Endothelial cell of umbilical vein (primary cell): Measurements from ENCODE around the gene ZBTB37.
"Not testable (repeated sequence)": the region's sequence is repeated elsewhere in the genome, so short reads cannot be mapped to it uniquely, and the experiment has no call there.

Experiments used
- CTCF ChIP-seq, 2 donors: IDR thresholded peaks; 1 replicate in 1 of 2; 2 replicates in 1 of 2; pipeline ENCODE4 v1.5.1; 2011; ENCODE audit warnings: low read length in 2 of 2, mild to moderate bottlenecking in 2 of 2, moderate library complexity in 2 of 2, control low read depth in 1 of 2, inconsistent platforms in 1 of 2, low read depth in 1 of 2; ENCODE audit not compliant: insufficient read depth in 1 of 2; ENCODE audit errors: extremely low read depth in 1 of 2
- JUN ChIP-seq: IDR thresholded peaks from 2 replicates; pipeline ENCODE4 v1.6.1; 2011; ENCODE audit warnings: borderline replicate concordance, low read depth; ENCODE audit not compliant: insufficient read length, insufficient read depth
- POLR2A ChIP-seq: IDR thresholded peaks from 2 replicates; pipeline ENCODE4 v1.6.1; 2012; ENCODE audit warnings: low read depth, mild to moderate bottlenecking, control low read depth, low read length

- TF ChIP-seq POLR2A; JUN; CTCF (IDR thresholded peaks at IDR 0.05; ENCODE audit: extremely low read depth in 1 of 2, insufficient read depth in 1 of 2, low read depth in 1 of 2, low read length in 2 of 2): not testable (repeated sequence)
These were observed 12.9 kb downstream of the ZBTB37 start for GRCh38 chr1:173881117-173881516.
